Fibroblast of lung (primary cell): Measurements from ENCODE around the gene PMEPA1.

Source experiments
- CTCF ChIP-seq, 2 donors: IDR thresholded peaks in 1 of 2; conservative IDR thresholded peaks in 1 of 2; 1 replicate in 1 of 2; 2 replicates in 1 of 2; pipeline ENCODE4 v1.5.1; 2011 to 2012; ENCODE audit warnings: low read length in 2 of 2, control low read depth in 1 of 2, inconsistent platforms in 1 of 2, low read depth in 1 of 2, mild to moderate bottlenecking in 1 of 2
- EZH2 ChIP-seq: IDR thresholded peaks from 2 replicates; pipeline ENCODE4 v1.5.1; 2012; ENCODE audit warnings: low read length, control low read depth, mild to moderate bottlenecking; ENCODE audit errors: missing control alignments

GRCh38 chr20:57698867-57699275 lies 10.9 kb downstream of the PMEPA1 start:
- no peak for TF ChIP-seq CTCF (conservative IDR thresholded peaks at IDR 0.05 in 1 of 2, IDR thresholded peaks at IDR 0.05 in 1 of 2; ENCODE audit: low read depth in 1 of 2, low read length in 2 of 2)
- TF ChIP-seq EZH2, result no peak
